GM19324 (cell line): ENCODE measurements around the gene CD38.
"Not testable (repeated sequence)": the region's sequence is repeated elsewhere in the genome, so short reads cannot be mapped to it uniquely, and the experiment has no call there.

Source experiments
- ATAC-seq: cut with Tn5 transposase; IDR thresholded peaks from one replicate; pipeline ENCODE4 v1.9.1; 2021; ENCODE audit warnings: mild to moderate bottlenecking, moderate library complexity; ENCODE audit not compliant: unreplicated experiment, low FRiP score

The CD38 gene

GRCh38 chr4:15778289-15779241, at the start of gene CD38:
CD38 (plus strand) TSS chr4:15778328; CDS start chr4:15778415, 87 bp downstream.
- peak; percentile 77 for ATAC-seq

GRCh38 chr4:15729910-15730533, 48.1 kb upstream of the CD38 start:
- ATAC-seq = no peak

- not testable (repeated sequence) for ATAC-seq
Observed at GRCh38 chr4:15733061-15733460, 45.1 kb upstream of the CD38 start.

GRCh38 chr4:15735536-15735935, 42.6 kb upstream of the CD38 start:
- no peak for ATAC-seq

- no peak for ATAC-seq
Observed at GRCh38 chr4:15736514-15737050, 41.5 kb upstream of the CD38 start.

GRCh38 chr4:15737255-15737654, 40.9 kb upstream of the CD38 start:
- no peak for ATAC-seq

GRCh38 chr4:15738877-15739276, 39.3 kb upstream of the CD38 start:
- ATAC-seq = no peak

GRCh38 chr4:15740764-15741404, 37.2 kb upstream of the CD38 start:
- no peak for ATAC-seq

- no peak for ATAC-seq
Observed at GRCh38 chr4:15742083-15742582, 36.0 kb upstream of the CD38 start.

GRCh38 chr4:15742637-15743036, 35.5 kb upstream of the CD38 start:
- no peak for ATAC-seq

GRCh38 chr4:15744016-15744545, 34.0 kb upstream of the CD38 start:
- no peak for ATAC-seq

GRCh38 chr4:15746110-15746509, 32.0 kb upstream of the CD38 start:
- no peak for ATAC-seq

GRCh38 chr4:15749001-15749400, 29.1 kb upstream of the CD38 start:
- no peak for ATAC-seq

- no peak for ATAC-seq
Observed at GRCh38 chr4:15751153-15751552, 27.0 kb upstream of the CD38 start.

- no peak for ATAC-seq
Observed at GRCh38 chr4:15753081-15753480, 25.0 kb upstream of the CD38 start.

- no peak for ATAC-seq
Observed at GRCh38 chr4:15753786-15754185, 24.3 kb upstream of the CD38 start.

GRCh38 chr4:15754323-15754722, 23.8 kb upstream of the CD38 start:
- no peak for ATAC-seq

GRCh38 chr4:15755321-15756155, 22.6 kb upstream of the CD38 start:
- peak; percentile 11 for ATAC-seq

GRCh38 chr4:15756361-15756861, 21.7 kb upstream of the CD38 start:
- peak; percentile 87 for ATAC-seq
